AG04450 (cell line): ENCODE results near the gene ACTL10. TPM values are rescaled to one million over a fixed set of nuclear protein-coding genes. Genes with fewer than 3 reads are reported as not detected.

ENCODE experiments used
- CTCF ChIA-PET: fragments of 300-600, 350-600 bp; formaldehyde crosslinking; extraction: SDS; loops from one replicate; lab custom pipeline; 2022; ENCODE audit warnings: antibody characterized with exemption, inconsistent platforms; lab: Charles Lee
- POLR2A ChIA-PET: fragments of 350-600 bp; formaldehyde crosslinking; extraction: SDS; loops from one replicate; lab custom pipeline; 2021; ENCODE audit warnings: antibody characterized with exemption, inconsistent platforms; lab: Yijun Ruan, JAX
- DNase-seq: peaks from one replicate; pipeline ENCODE4 v3.0.0-alpha.2; 2011; ENCODE audit warnings: low read depth, low spot score
- H3K27ac ChIP-seq: one replicate; pipeline ENCODE4 v1.5.1; 2012; ENCODE audit warnings: low read depth, low read length, control low read depth
- H3K27me3 ChIP-seq: one replicate; pipeline ENCODE4 v1.6.0; 2012; ENCODE audit warnings: low read length; ENCODE audit not compliant: control insufficient read depth, insufficient read depth
- H3K4me3 ChIP-seq: 2 replicates; pipeline ENCODE4 v1.5.1; 2011; ENCODE audit warnings: mild to moderate bottlenecking, low read depth, low read length, control low read depth
- H3K9me3 ChIP-seq: 2 replicates; pipeline ENCODE4 v1.5.1; 2012; ENCODE audit warnings: low read length; ENCODE audit not compliant: control insufficient read depth, insufficient read depth
- polyA minus RNA-seq: library from RNA; depleted of rRNA, polyadenylated mRNA; stranded (reverse); fragments of >200 nt; gene quantifications from 2 replicates; pipeline ENCODE4 v1.2.3, GENCODE V29; 2011; rRNA and poly(A)+ RNA removed
- polyA plus RNA-seq: library from polyadenylated mRNA; depleted of rRNA; stranded (reverse); fragments of >200 nt; gene quantifications from 2 replicates; pipeline ENCODE4 v1.2.3, GENCODE V29; 2011; rRNA removed
- TF ChIP-seq, protein P1 (sequence below): IDR thresholded peaks from 2 replicates; pipeline ENCODE4 v1.5.1; 2011; ENCODE audit warnings: low read depth, low read length, control low read depth, inconsistent platforms

The ACTL10 gene
- 0.31 and 0.41 TPM in 2 replicates for polyA plus RNA-seq
- polyA minus RNA-seq, result 0.48 and 0.60 TPM in 2 replicates

DNA sequence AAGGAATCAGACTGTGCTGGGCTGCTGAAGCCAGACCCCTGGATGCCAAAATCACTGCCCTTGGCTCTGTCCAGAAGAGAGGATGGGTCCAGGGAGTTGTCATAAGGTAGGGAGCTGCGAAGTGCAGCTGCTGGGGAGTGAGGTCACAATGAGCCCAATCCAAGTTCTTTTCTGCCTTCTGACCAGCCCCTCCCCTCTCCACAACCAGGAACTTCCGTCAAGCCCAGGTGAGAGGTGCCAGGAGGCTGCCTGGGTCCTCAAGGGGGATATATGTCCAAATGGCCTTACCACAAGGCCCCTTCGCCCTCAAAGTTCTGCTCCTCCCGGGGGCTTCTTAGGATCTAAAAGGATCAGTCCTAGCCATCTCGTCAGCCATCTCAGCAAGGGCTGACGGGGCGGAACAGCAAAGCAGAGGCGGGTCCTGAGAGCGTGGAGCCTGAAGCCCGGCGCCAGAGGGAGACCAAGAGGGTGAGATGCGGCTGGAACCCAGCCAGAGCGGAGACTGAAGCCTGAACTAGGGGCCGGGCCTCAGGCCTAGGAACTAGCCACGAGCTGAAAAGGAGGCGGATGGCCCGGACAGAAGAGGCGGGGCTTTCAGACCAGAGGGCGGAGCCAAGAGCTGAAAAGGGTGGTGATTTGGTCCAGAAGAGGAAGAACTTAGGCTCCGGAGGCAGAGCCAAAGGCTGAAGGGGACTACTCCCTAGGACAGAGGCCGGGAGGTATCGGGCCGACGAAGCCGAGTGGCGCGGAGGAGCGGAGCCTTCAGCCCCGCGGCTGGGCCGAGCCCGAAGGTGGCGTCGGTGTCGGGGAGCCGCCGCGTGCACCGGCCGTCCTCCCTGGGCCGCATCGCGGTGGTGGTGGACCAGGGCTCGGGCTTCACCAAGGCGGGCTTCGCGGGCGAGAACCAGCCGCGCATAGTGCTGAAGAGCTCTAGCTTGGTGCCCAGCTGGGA is at the start of gene ACTL10:
ACTL10 (plus strand) TSS at position 651 of the 952 bp plus-strand sequence. CDS start 555 bp downstream, outside the sequence.
- H3K9me3 ChIP-seq, result no peaks in the 10 kb centered on the region
- H3K4me3 ChIP-seq, result peak within 1 kb of the TSS; percentile 61
- POLR2A ChIA-PET, result interaction anchor here (0.6 to 2.2 kb wide), 5 partner anchors 13 to 696 kb away, joined by 3 to 10 read pairs (median 4); partner anchors contain the start of genes CBFA2T2 and ITCH
- no peaks in the 10 kb centered on the region for H3K27me3 ChIP-seq
- CTCF ChIA-PET, result interaction anchor here (1.2 to 1.8 kb wide), 5 partner anchors 13 to 464 kb away, joined by 3 to 7 read pairs (median 4); no protein-coding TSS in a partner anchor
- TF ChIP-seq, protein P1, sequence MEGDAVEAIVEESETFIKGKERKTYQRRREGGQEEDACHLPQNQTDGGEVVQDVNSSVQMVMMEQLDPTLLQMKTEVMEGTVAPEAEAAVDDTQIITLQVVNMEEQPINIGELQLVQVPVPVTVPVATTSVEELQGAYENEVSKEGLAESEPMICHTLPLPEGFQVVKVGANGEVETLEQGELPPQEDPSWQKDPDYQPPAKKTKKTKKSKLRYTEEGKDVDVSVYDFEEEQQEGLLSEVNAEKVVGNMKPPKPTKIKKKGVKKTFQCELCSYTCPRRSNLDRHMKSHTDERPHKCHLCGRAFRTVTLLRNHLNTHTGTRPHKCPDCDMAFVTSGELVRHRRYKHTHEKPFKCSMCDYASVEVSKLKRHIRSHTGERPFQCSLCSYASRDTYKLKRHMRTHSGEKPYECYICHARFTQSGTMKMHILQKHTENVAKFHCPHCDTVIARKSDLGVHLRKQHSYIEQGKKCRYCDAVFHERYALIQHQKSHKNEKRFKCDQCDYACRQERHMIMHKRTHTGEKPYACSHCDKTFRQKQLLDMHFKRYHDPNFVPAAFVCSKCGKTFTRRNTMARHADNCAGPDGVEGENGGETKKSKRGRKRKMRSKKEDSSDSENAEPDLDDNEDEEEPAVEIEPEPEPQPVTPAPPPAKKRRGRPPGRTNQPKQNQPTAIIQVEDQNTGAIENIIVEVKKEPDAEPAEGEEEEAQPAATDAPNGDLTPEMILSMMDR, result peak; percentile 52
- peak; percentile 95 for DNase-seq
- peak within 1 kb of the TSS; percentile 62 for H3K27ac ChIP-seq

DNA sequence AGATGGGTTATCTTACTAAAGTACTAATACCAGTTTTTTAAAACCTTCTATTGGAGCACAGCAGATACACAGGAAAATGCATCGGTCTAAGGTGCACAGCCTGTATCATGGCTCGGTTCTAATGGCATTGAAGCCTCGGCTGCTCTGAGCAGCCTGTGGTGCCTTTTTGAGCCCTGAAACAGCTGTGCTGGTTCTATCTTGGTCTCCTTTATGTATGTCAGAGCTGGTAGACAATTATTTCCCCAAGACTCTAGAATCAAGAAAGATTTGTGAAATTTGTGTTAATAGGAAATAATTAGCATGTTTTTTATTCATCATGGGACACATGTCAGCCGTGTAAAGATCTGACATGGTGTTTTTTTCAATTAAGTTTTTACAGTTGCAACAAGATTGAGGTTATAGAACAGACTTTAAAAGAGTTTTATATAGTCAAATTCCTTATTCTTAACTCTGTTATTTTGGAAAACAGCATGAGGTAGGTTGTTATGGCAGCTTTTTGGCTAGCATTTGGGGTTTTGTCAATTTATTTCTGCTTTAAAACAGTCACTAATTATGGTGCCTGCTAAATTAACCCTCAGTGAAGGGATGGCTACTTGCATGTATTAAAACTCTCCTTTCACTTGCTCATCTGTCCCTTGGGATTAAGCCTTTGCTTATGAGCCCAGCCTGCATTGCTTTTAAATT is 44.9 kb upstream of the ACTL10 start:
- no peak overlapping the region for H3K27ac ChIP-seq
- POLR2A ChIA-PET, result no interaction called here
- no peaks in the 10 kb centered on the region for H3K9me3 ChIP-seq
- TF ChIP-seq, protein P1, result no peak
- no peaks in the 10 kb centered on the region for H3K27me3 ChIP-seq
- no peak overlapping the region for H3K4me3 ChIP-seq
- DNase-seq, result no peak
- CTCF ChIA-PET, result no interaction called here

DNA sequence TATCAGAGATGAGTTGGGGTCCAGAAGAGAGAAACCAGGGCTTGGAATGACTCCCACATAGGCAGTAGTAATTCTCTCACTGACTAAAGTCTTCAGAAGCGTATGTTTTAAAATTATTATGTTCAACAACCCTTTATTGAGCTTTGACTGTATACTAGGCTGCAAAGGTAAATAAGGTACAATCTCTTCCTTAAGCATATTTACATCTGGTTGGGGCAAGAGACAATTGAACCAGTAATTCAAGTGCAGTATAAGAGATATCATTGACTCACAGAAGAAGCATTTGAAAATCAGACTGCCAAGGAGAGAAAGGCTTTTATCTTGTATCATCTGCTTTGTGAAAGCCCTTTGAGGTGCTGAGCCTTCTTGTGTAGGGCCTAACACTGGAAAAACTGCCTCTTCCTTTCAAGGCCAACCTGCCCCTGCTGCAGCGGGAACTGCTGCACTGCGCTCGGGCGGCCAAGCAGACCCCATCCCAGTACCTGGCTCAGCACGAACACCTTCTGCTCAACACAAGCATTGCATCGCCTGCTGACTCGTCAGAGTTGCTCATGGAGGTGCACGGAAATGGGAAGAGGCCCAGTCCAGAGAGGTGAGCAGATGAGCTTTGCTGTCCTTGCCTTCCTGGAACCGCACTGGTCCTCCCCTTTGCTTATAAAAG is 43.9 kb upstream of the ACTL10 start:
- ChIA-PET CTCF (interaction anchor here (1.5 kb wide), 1 partner anchor 31 kb away, joined by 5 read pairs; no protein-coding TSS in a partner anchor), POLR2A (no interaction called here)
- no peaks in the 10 kb centered on the region for H3K27me3 ChIP-seq
- TF ChIP-seq, protein P1, result no peak
- H3K27ac ChIP-seq, result no peak overlapping the region
- H3K4me3 ChIP-seq, result no peak overlapping the region
- no peak for DNase-seq
- no peaks in the 10 kb centered on the region for H3K9me3 ChIP-seq

DNA sequence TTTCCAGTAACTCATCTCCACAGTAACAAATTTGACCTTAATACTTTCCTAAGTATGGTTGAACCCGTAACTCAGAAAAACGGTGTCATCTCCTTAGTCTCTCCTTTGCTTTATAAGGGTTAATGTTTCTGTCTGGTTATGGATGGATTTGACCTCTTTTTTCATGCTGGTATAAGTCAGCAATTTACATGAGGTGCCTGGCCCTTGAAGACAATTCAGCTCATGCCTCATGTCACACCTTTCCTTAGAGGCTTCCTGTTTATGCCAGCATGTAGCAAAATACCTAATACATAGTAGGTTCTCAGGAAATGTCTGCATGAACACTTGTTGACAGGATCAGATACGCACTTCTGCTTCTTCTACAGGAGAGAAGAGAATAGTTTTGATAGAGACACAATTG is 42.3 kb upstream of the ACTL10 start:
- Histone ChIP-seq H3K27me3 (no peaks in the 10 kb centered on the region), H3K4me3 (no peak overlapping the region), H3K9me3 (no peaks in the 10 kb centered on the region), H3K27ac (no peak overlapping the region)
- DNase-seq, result no peak
- TF ChIP-seq, protein P1, result no peak
- ChIA-PET CTCF (no interaction called here), POLR2A (no interaction called here)
